K562 (cell line): ENCODE measurements around the gene CD300H. TPM values are rescaled to one million over a fixed set of nuclear protein-coding genes. Genes with fewer than 3 reads are reported as not detected.
A peak's percentile ranks its signal among the peaks of the same experiment; 100 is the strongest.

Experiments used
- CBFA2T2 ChIP-seq: fragments of 450-650 bp; conservative IDR thresholded peaks from 2 replicates; pipeline ENCODE4 v1.6.1; 2017; ENCODE audit warnings: mild to moderate bottlenecking
- ETV1 ChIP-seq: fragments of 450-650 bp; conservative IDR thresholded peaks from 2 replicates; pipeline ENCODE4 v1.6.1; 2016; ENCODE audit warnings: missing genetic modification characterization, control low read depth, low read depth, missing compliant biosample characterization
- LEF1 ChIP-seq: fragments of 450-650 bp; IDR thresholded peaks from 2 replicates; pipeline ENCODE4 v1.6.1; 2016; ENCODE audit warnings: mild to moderate bottlenecking
- MCM3 ChIP-seq: fragments of 450-650 bp; IDR thresholded peaks from 2 replicates; pipeline ENCODE4 v1.6.1; 2016
- MCM7 ChIP-seq, 2 experiments: fragments of 450-650 bp; IDR thresholded peaks; 2 replicates each; pipeline ENCODE4 v1.6.1; 2016 to 2018
- MLX ChIP-seq, 2 experiments: fragments of 450-650 bp in 1 of 2; sonication (generic) in 1 of 2; formaldehyde crosslinking; conservative IDR thresholded peaks; 2 replicates each; pipeline versions ENCODE4 v1.4.0 to v1.8.1; 2020 to 2022; ENCODE audit warnings: mild to moderate bottlenecking in 1 of 2, missing genetic modification reagents in 1 of 2
- NELFE ChIP-seq: IDR thresholded peaks from 2 replicates; pipeline ENCODE4 v1.6.1; 2011; ENCODE audit warnings: mild to moderate bottlenecking; ENCODE audit not compliant: insufficient read depth, insufficient read length
- NKRF ChIP-seq: fragments of 450-650 bp; IDR thresholded peaks from 2 replicates; pipeline ENCODE4 v1.6.1; 2016; ENCODE audit warnings: borderline replicate concordance
- NR1H2 ChIP-seq: sonication (generic); formaldehyde crosslinking; IDR thresholded peaks from 2 replicates; pipeline ENCODE4 v1.4.0; 2020; ENCODE audit warnings: mild to moderate bottlenecking, missing genetic modification reagents
- SREBF1 ChIP-seq: fragments of 150-350 bp; IDR thresholded peaks from 2 replicates; pipeline ENCODE4 v1.6.1; 2014; ENCODE audit warnings: antibody characterized with exemption, low read depth, low read length, borderline replicate concordance
- ZBTB40 ChIP-seq, 2 experiments: fragments of 450-650 bp in 1 of 2; sonication (generic) in 1 of 2; formaldehyde crosslinking in 1 of 2; IDR thresholded peaks; 2 replicates each; pipeline versions ENCODE4 v1.7.1 to v1.9.0; 2016 to 2022; ENCODE audit warnings: inconsistent platforms in 1 of 2, mild to moderate bottlenecking in 1 of 2, missing genetic modification reagents in 1 of 2
- ZNF395 ChIP-seq: fragments of 200-800 bp; sonication (Bioruptor generic); IDR thresholded peaks from 2 replicates; pipeline ENCODE4 v1.6.1; 2017; ENCODE audit warnings: missing genetic modification characterization, missing compliant biosample characterization
- ZNF444 ChIP-seq: fragments of 250-450 bp; sonication (Bioruptor Pico); IDR thresholded peaks from 2 replicates; pipeline ENCODE4 v1.4.0; 2020; ENCODE audit warnings: mild to moderate bottlenecking, moderate library complexity
- polyA plus RNA-seq, 8 experiments: library from polyadenylated mRNA; depleted of rRNA in 4 of 8; stranded (reverse) in 5 of 8; unstranded in 3 of 8; fragments of >200 nt; fragmentation: Nextera tagmentation in 2 of 8; fragmentation: Illumina TruSeq in 1 of 8; extraction: Ambion mirVana in 2 of 8; extraction: Trizol in 1 of 8; gene quantifications; 2 replicates each; pipeline versions ENCODE4 v1.2.1 to v1.2.3, GENCODE V29; 2011 to 2014; ENCODE audit warnings: inconsistent platforms in 1 of 8, missing spikeins in 1 of 8
- total RNA-seq, 7 experiments: library from RNA; depleted of rRNA in 6 of 7; stranded (reverse); fragments of >200 nt in 6 of 7; fragmentation: Illumina TruSeq in 2 of 7; extraction: Trizol in 2 of 7; gene quantifications; 2 replicates each; pipeline versions ENCODE4 v1.2.1 to v1.2.3, GENCODE V29; 2011 to 2021; ENCODE audit warnings: low replicate concordance in 1 of 7

Gene CD300H
- total and polyA plus RNA-seq, 9 of the 15 experiments (the other 6 are each of a cell fraction or from before 2014, with no cell fraction given): not detected

- TF ChIP-seq ZNF444 (CRISPR knock-in tag) (no peak), ZBTB40 (IDR thresholded peaks at IDR 0.05) (no peak), ZBTB40 (CRISPR knock-in tag; IDR thresholded peaks at IDR 0.05) (0 out of 2 replicates have a peak, but pooled peaks have one; percentile 40), MCM7 (IDR thresholded peaks at IDR 0.05) (peak in 1 of 2 experiments; percentile 67; a peak in 1 of 4 replicates), NKRF (peak; percentile 83; the same call in 1 of the 2 replicates), NELFE (no peak), ETV1 (peak; percentile 43; the same call in 1 of the 2 replicates), SREBF1 (peak; percentile 88), CBFA2T2 (peak; percentile 97), MLX (CRISPR knock-in tag; conservative IDR thresholded peaks at IDR 0.05) (no peak), ZNF395 (CRISPR knock-in tag) (peak; percentile 79; the same call in 1 of the 2 replicates), LEF1 (peak; percentile 59; the same call in 1 of the 2 replicates), NR1H2 (no peak), MCM3 (no peak)
These were observed 52.5 kb downstream of the CD300H start (continued) for GRCh38 chr17:74514632-74515334.
